Activated T-helper 1 cell treated with anti-CD3 and anti-CD28 coated beads, Interleukin-12 subunit alpha, Interleukin-12 subunit beta, Interleukin-2, Interleukin-4 antibody, amounts not matched to agents 30 ng/mL and 10 ng/mL and 1 ng/mL, durations not matched to agents 14 hours and 24 hours and 36 hours (primary cell): Measurements from ENCODE around the gene PF4V1. TPM values are rescaled to one million over a fixed set of nuclear protein-coding genes. Genes with fewer than 3 reads are reported as not detected.

Experiments used
- DNase-seq: peaks from one replicate; pipeline ENCODE4 v3.0.0; 2021; ENCODE audit warnings: low spot score
- H3K27ac Mint-ChIP-seq: one replicate; pipeline ENCODE4 v1.8.0; 2021; ENCODE audit warnings: mild to moderate bottlenecking, mixed read lengths
- H3K27me3 Mint-ChIP-seq: one replicate; pipeline ENCODE4 v1.8.0; 2022; ENCODE audit warnings: mild to moderate bottlenecking, moderate library complexity, mixed read lengths; ENCODE audit not compliant: insufficient read depth
- H3K36me3 Mint-ChIP-seq: one replicate; pipeline ENCODE4 v1.8.0; 2021; ENCODE audit warnings: low read depth, mixed read lengths
- H3K4me1 Mint-ChIP-seq: one replicate; pipeline ENCODE4 v1.8.0; 2021; ENCODE audit warnings: low read depth, mixed read lengths
- H3K4me3 Mint-ChIP-seq: one replicate; pipeline ENCODE4 v1.8.0; 2021; ENCODE audit warnings: mild to moderate bottlenecking, moderate library complexity, mixed read lengths
- H3K9me3 Mint-ChIP-seq: one replicate; pipeline ENCODE4 v1.8.0; 2021; ENCODE audit warnings: mixed read lengths
- intact Hi-C: fragments of 100-400 bp; cut with micrococcal nuclease; formaldehyde crosslinking; loops from one replicate; pipeline ENCODE4 v1.15.1; 2024
- total RNA-seq: library from RNA; stranded (reverse); gene quantifications from 2 replicates; pipeline ENCODE4 v1.2.3, GENCODE V29; 2022

The PF4V1 gene
- total RNA-seq: not detected in 2 replicates

GRCh38 chr4:73853246-73853704, at the start of gene PF4V1:
TSS of gene PF4V1 (plus strand) at chr4:73853296. CDS start at chr4:73853363, 67 bp downstream.
- no peak within 1 kb of the TSS for H3K27ac Mint-ChIP-seq
- no peak within 1 kb of the TSS for H3K4me3 Mint-ChIP-seq
- peaks cover 18% of the 10 kb centered on the region for H3K27me3 Mint-ChIP-seq
- no peaks in the 10 kb centered on the region for H3K36me3 Mint-ChIP-seq
- no peak for DNase-seq
- H3K4me1 Mint-ChIP-seq: no peaks in the 10 kb centered on the region
- no peaks in the 10 kb centered on the region for H3K9me3 Mint-ChIP-seq
- intact Hi-C loops: no loop called here

- Mint-ChIP-seq H3K4me3 (no peak overlapping the region), H3K27ac (no peak overlapping the region), H3K4me1 (peaks cover 8% of the 10 kb centered on the region), H3K36me3 (no peaks in the 10 kb centered on the region), H3K9me3 (peaks cover 11% of the 10 kb centered on the region), H3K27me3 (peaks cover 8% of the 10 kb centered on the region)
- DNase-seq: no peak
- intact Hi-C loops: no loop called here
Measured at GRCh38 chr4:73810191-73810590, 42.9 kb upstream of the PF4V1 start.

GRCh38 chr4:73811841-73812240, 41.3 kb upstream of the PF4V1 start:
- DNase-seq: no peak
- Mint-ChIP-seq H3K9me3 (peaks cover 14% of the 10 kb centered on the region), H3K36me3 (no peaks in the 10 kb centered on the region), H3K27ac (no peak overlapping the region), H3K4me1 (peaks cover 15% of the 10 kb centered on the region), H3K4me3 (no peak overlapping the region), H3K27me3 (peaks cover 3% of the 10 kb centered on the region)
- intact Hi-C loops: no loop called here

- H3K9me3 Mint-ChIP-seq: peaks cover 17% of the 10 kb centered on the region
- peaks cover 19% of the 10 kb centered on the region for H3K4me1 Mint-ChIP-seq
- H3K27me3 Mint-ChIP-seq: no peaks in the 10 kb centered on the region
- H3K27ac Mint-ChIP-seq: no peak overlapping the region
- intact Hi-C loops: no loop called here
- DNase-seq: no peak
- H3K36me3 Mint-ChIP-seq: no peaks in the 10 kb centered on the region
- no peak overlapping the region for H3K4me3 Mint-ChIP-seq
Measured at GRCh38 chr4:73814679-73815078, 38.4 kb upstream of the PF4V1 start.

- intact Hi-C loops: no loop called here
- Mint-ChIP-seq H3K4me1 (peaks cover 19% of the 10 kb centered on the region), H3K9me3 (peaks cover 17% of the 10 kb centered on the region), H3K27me3 (no peaks in the 10 kb centered on the region), H3K36me3 (no peaks in the 10 kb centered on the region), H3K27ac (peak overlapping the region; percentile 6), H3K4me3 (no peak overlapping the region)
- no peak for DNase-seq
Measured at GRCh38 chr4:73815145-73815544, 38.0 kb upstream of the PF4V1 start.

- intact Hi-C loops: no loop called here
- no peak for DNase-seq
- Mint-ChIP-seq H3K9me3 (peaks cover 17% of the 10 kb centered on the region), H3K27me3 (no peaks in the 10 kb centered on the region), H3K4me1 (peaks cover 19% of the 10 kb centered on the region), H3K36me3 (no peaks in the 10 kb centered on the region), H3K4me3 (no peak overlapping the region), H3K27ac (no peak overlapping the region)
Measured at GRCh38 chr4:73816814-73817213, 36.3 kb upstream of the PF4V1 start.

GRCh38 chr4:73817341-73817740, 35.8 kb upstream of the PF4V1 start:
- Mint-ChIP-seq H3K27me3 (no peaks in the 10 kb centered on the region), H3K4me3 (no peak overlapping the region), H3K9me3 (peaks cover 17% of the 10 kb centered on the region), H3K4me1 (peaks cover 19% of the 10 kb centered on the region), H3K27ac (no peak overlapping the region), H3K36me3 (no peaks in the 10 kb centered on the region)
- no peak for DNase-seq
- intact Hi-C loops: no loop called here

- Mint-ChIP-seq H3K27me3 (peaks cover 2% of the 10 kb centered on the region), H3K4me3 (no peak overlapping the region), H3K36me3 (no peaks in the 10 kb centered on the region), H3K4me1 (peaks cover 8% of the 10 kb centered on the region), H3K9me3 (peaks cover 4% of the 10 kb centered on the region), H3K27ac (no peak overlapping the region)
- intact Hi-C loops: no loop called here
- DNase-seq: no peak
Measured at GRCh38 chr4:73821325-73821724, 31.8 kb upstream of the PF4V1 start.

GRCh38 chr4:73822389-73822788, 30.7 kb upstream of the PF4V1 start:
- intact Hi-C loops: no loop called here
- H3K27me3 Mint-ChIP-seq: peaks cover 2% of the 10 kb centered on the region
- H3K4me3 Mint-ChIP-seq: no peak overlapping the region
- DNase-seq: no peak
- no peaks in the 10 kb centered on the region for H3K9me3 Mint-ChIP-seq
- H3K27ac Mint-ChIP-seq: no peak overlapping the region
- no peaks in the 10 kb centered on the region for H3K4me1 Mint-ChIP-seq
- no peaks in the 10 kb centered on the region for H3K36me3 Mint-ChIP-seq

- H3K4me1 Mint-ChIP-seq: no peaks in the 10 kb centered on the region
- H3K4me3 Mint-ChIP-seq: no peak overlapping the region
- no peaks in the 10 kb centered on the region for H3K36me3 Mint-ChIP-seq
- no peak overlapping the region for H3K27ac Mint-ChIP-seq
- peaks cover 3% of the 10 kb centered on the region for H3K9me3 Mint-ChIP-seq
- intact Hi-C loops: no loop called here
- peaks cover 3% of the 10 kb centered on the region for H3K27me3 Mint-ChIP-seq
- no peak for DNase-seq
Measured at GRCh38 chr4:73822812-73823504, 30.1 kb upstream of the PF4V1 start.

GRCh38 chr4:73823760-73824159, 29.3 kb upstream of the PF4V1 start:
- no peaks in the 10 kb centered on the region for H3K36me3 Mint-ChIP-seq
- DNase-seq: no peak
- intact Hi-C loops: no loop called here
- peaks cover 3% of the 10 kb centered on the region for H3K9me3 Mint-ChIP-seq
- no peaks in the 10 kb centered on the region for H3K4me1 Mint-ChIP-seq
- H3K27me3 Mint-ChIP-seq: peaks cover 3% of the 10 kb centered on the region
- H3K4me3 Mint-ChIP-seq: no peak overlapping the region
- H3K27ac Mint-ChIP-seq: no peak overlapping the region

GRCh38 chr4:73828956-73829355, 24.1 kb upstream of the PF4V1 start:
- intact Hi-C loops: no loop called here
- Mint-ChIP-seq H3K9me3 (peaks cover 3% of the 10 kb centered on the region), H3K36me3 (no peaks in the 10 kb centered on the region), H3K27ac (no peak overlapping the region), H3K27me3 (peaks cover 4% of the 10 kb centered on the region), H3K4me1 (no peaks in the 10 kb centered on the region), H3K4me3 (no peak overlapping the region)
- no peak for DNase-seq

GRCh38 chr4:73831569-73831968, 21.5 kb upstream of the PF4V1 start:
- H3K27ac Mint-ChIP-seq: no peak overlapping the region

More at GRCh38 chr4:73831569-73831968, 21.5 kb upstream of the PF4V1 start:
- H3K36me3 Mint-ChIP-seq: no peaks in the 10 kb centered on the region
- H3K4me1 Mint-ChIP-seq: no peaks in the 10 kb centered on the region
- H3K9me3 Mint-ChIP-seq: peaks cover 3% of the 10 kb centered on the region
- H3K4me3 Mint-ChIP-seq: no peak overlapping the region
- H3K27me3 Mint-ChIP-seq: peaks cover 9% of the 10 kb centered on the region
- intact Hi-C loops: no loop called here
- DNase-seq: no peak
